ENCODE results near the gene CYBC1.

DNA sequence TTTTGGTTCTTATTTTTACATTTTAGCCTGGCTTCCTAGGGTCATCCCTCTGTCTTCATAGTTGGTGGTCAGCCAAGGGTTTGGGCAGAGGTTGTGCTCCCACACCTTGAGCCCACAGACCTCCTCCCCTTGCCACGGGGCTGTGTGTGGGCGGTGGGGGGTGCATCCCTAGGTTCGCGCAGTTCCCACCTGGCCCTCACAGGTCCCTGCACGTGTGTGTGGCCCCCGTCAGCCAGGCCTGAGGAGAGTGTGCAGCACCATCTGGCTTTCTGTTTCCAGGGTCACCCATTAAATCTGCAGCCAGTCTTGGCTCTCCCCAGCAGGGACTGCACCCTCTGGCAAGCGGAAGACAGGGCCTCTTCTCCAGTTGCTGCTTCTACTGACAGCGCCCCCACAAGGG is 18.5 kb downstream of the CYBC1 start:
- TF ChIP-seq, protein P1, sequence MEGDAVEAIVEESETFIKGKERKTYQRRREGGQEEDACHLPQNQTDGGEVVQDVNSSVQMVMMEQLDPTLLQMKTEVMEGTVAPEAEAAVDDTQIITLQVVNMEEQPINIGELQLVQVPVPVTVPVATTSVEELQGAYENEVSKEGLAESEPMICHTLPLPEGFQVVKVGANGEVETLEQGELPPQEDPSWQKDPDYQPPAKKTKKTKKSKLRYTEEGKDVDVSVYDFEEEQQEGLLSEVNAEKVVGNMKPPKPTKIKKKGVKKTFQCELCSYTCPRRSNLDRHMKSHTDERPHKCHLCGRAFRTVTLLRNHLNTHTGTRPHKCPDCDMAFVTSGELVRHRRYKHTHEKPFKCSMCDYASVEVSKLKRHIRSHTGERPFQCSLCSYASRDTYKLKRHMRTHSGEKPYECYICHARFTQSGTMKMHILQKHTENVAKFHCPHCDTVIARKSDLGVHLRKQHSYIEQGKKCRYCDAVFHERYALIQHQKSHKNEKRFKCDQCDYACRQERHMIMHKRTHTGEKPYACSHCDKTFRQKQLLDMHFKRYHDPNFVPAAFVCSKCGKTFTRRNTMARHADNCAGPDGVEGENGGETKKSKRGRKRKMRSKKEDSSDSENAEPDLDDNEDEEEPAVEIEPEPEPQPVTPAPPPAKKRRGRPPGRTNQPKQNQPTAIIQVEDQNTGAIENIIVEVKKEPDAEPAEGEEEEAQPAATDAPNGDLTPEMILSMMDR (IDR thresholded peaks at IDR 0.05): no peak
- no peak for TF ChIP-seq EZH2 (IDR thresholded peaks at IDR 0.05; ENCODE audit: borderline replicate concordance, insufficient read depth, low read depth, low read length, poor library complexity, severe bottlenecking)

All from B cell (primary cell).